ENCODE results near the gene RBMS3. TPM values are rescaled to one million over a fixed set of nuclear protein-coding genes. Genes with fewer than 3 reads are reported as not detected.

RBMS3 gene
- total RNA-seq, 1 experiment from 2014 or later, result 5.9 TPM

DNA sequence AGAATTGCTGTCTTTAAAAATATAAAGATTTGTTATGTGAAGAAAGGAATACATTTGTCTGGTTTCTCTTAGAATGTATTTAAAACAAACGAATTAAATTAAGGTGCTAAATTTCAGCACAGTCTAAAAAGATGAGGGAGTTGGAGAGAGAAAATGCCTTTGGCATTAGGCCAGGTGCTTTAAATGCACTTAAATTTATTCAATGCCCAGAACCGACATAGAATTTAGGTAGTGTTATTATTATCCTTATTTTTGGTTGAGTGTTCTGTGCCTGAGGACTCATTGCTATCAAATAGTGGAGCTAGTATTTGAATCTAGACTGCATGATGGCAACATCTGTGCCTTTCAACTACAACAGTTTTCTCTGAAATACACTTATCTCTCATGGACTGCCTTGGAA is 287.5 kb downstream of the RBMS3 start:
- no peak overlapping the region for H3K4me3 ChIP-seq (ENCODE audit: low read depth, low read length, poor library complexity, severe bottlenecking)
- CTCF ChIA-PET, result no interaction called here
- no peaks in the 10 kb centered on the region for H3K36me3 ChIP-seq (ENCODE audit: insufficient read depth, low read length, poor library complexity, severe bottlenecking)
- TF ChIP-seq, protein P1, sequence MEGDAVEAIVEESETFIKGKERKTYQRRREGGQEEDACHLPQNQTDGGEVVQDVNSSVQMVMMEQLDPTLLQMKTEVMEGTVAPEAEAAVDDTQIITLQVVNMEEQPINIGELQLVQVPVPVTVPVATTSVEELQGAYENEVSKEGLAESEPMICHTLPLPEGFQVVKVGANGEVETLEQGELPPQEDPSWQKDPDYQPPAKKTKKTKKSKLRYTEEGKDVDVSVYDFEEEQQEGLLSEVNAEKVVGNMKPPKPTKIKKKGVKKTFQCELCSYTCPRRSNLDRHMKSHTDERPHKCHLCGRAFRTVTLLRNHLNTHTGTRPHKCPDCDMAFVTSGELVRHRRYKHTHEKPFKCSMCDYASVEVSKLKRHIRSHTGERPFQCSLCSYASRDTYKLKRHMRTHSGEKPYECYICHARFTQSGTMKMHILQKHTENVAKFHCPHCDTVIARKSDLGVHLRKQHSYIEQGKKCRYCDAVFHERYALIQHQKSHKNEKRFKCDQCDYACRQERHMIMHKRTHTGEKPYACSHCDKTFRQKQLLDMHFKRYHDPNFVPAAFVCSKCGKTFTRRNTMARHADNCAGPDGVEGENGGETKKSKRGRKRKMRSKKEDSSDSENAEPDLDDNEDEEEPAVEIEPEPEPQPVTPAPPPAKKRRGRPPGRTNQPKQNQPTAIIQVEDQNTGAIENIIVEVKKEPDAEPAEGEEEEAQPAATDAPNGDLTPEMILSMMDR (conservative IDR thresholded peaks at IDR 0.05; ENCODE audit: low read depth, low read length), result no peak
- TF ChIP-seq EZH2 (IDR thresholded peaks at IDR 0.05; ENCODE audit: borderline replicate concordance, low read depth, low read length, poor library complexity, severe bottlenecking), result no peak
- no peaks in the 10 kb centered on the region for H3K27me3 ChIP-seq (replicated peaks; ENCODE audit: insufficient read depth, low read depth, low read length, poor library complexity)
- H3K27ac ChIP-seq (ENCODE audit: low read depth, low read length, poor library complexity, severe bottlenecking), result no peak overlapping the region
- intact Hi-C loops (cut with micrococcal nuclease; ENCODE audit: unreplicated experiment), result no loop called here
- POLR2A ChIA-PET (ENCODE audit: low non-redundant PET), result no interaction called here
- H3K4me1 ChIP-seq (ENCODE audit: insufficient read depth, low read length, poor library complexity, severe bottlenecking), result peaks cover 8% of the 10 kb centered on the region
- no peak for DNase-seq (ENCODE audit: low spot score)
- BruUV-seq (replicated peaks), result no TSS peak
- no peaks in the 10 kb centered on the region for H3K9me3 ChIP-seq (ENCODE audit: low read depth, low read length, poor library complexity, severe bottlenecking)

DNA sequence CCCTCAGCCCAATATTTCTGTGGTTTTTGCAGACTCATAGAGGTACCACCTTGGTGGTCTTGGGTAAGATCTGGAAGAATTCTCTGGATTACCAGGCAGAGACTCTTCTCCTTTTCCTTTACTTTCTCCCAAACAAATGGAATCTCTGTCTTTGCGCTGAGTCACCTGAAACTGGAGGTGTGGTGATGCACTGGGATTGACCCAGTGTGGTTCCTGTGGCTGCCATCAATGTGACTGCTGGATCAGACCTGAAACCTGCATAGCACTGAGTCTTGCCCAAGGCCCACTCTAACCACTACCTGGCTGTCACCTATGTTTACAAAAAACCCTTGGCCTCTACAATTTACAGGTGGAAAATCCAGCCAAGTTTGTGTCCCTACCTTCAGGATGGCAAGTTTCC is 295.3 kb downstream of the RBMS3 start:
- Histone ChIP-seq H3K4me3 (ENCODE audit: low read depth, low read length, poor library complexity, severe bottlenecking) (no peak overlapping the region), H3K27ac (ENCODE audit: low read depth, low read length, poor library complexity, severe bottlenecking) (no peak overlapping the region), H3K4me1 (ENCODE audit: insufficient read depth, low read length, poor library complexity, severe bottlenecking) (no peaks in the 10 kb centered on the region), H3K9me3 (ENCODE audit: low read depth, low read length, poor library complexity, severe bottlenecking) (no peaks in the 10 kb centered on the region), H3K27me3 (replicated peaks; ENCODE audit: insufficient read depth, low read depth, low read length, poor library complexity) (no peaks in the 10 kb centered on the region), H3K36me3 (ENCODE audit: insufficient read depth, low read length, poor library complexity, severe bottlenecking) (no peaks in the 10 kb centered on the region)
- ChIA-PET CTCF (no interaction called here), POLR2A (ENCODE audit: low non-redundant PET) (no interaction called here)
- no TSS peak for BruUV-seq (replicated peaks)
- TF ChIP-seq, protein P1 (conservative IDR thresholded peaks at IDR 0.05; ENCODE audit: low read depth, low read length), result no peak
- TF ChIP-seq EZH2 (IDR thresholded peaks at IDR 0.05; ENCODE audit: borderline replicate concordance, low read depth, low read length, poor library complexity, severe bottlenecking), result no peak
- intact Hi-C loops (cut with micrococcal nuclease; ENCODE audit: unreplicated experiment), result no loop called here
- DNase-seq (ENCODE audit: low spot score), result no peak

DNA sequence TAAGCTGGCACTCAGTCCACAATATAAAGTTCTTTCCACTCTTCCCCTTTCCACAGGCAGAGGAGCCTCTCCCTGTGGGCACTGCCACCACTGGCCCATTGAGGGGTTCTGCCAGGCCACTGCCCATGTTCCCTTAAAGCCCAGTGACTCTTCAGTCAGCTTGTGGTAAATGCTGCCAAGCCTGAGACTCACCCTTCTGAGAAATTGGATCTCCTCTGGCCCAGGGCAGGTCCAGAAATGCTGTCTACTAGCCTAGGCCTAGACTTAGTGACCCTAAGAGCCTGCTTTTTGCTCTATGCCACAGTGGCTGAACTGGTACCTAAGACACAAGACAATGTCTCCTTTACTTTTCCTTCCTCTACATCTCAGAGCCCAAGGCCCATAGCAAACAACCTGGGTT is 295.8 kb downstream of the RBMS3 start:
- Histone ChIP-seq H3K27ac (ENCODE audit: low read depth, low read length, poor library complexity, severe bottlenecking) (no peak overlapping the region), H3K27me3 (replicated peaks; ENCODE audit: insufficient read depth, low read depth, low read length, poor library complexity) (no peaks in the 10 kb centered on the region), H3K9me3 (ENCODE audit: low read depth, low read length, poor library complexity, severe bottlenecking) (no peaks in the 10 kb centered on the region), H3K4me3 (ENCODE audit: low read depth, low read length, poor library complexity, severe bottlenecking) (no peak overlapping the region), H3K36me3 (ENCODE audit: insufficient read depth, low read length, poor library complexity, severe bottlenecking) (no peaks in the 10 kb centered on the region), H3K4me1 (ENCODE audit: insufficient read depth, low read length, poor library complexity, severe bottlenecking) (no peaks in the 10 kb centered on the region)
- ChIA-PET POLR2A (ENCODE audit: low non-redundant PET) (no interaction called here), CTCF (no interaction called here)
- intact Hi-C loops (cut with micrococcal nuclease; ENCODE audit: unreplicated experiment), result no loop called here
- DNase-seq (ENCODE audit: low spot score), result no peak
- BruUV-seq (replicated peaks), result no TSS peak
- no peak for TF ChIP-seq EZH2 (IDR thresholded peaks at IDR 0.05; ENCODE audit: borderline replicate concordance, low read depth, low read length, poor library complexity, severe bottlenecking)
- TF ChIP-seq, protein P1 (conservative IDR thresholded peaks at IDR 0.05; ENCODE audit: low read depth, low read length), result no peak

Data from A673 (cell line).